ENCODE data around the gene SDHA. TPM values are rescaled to one million over a fixed set of nuclear protein-coding genes. Genes with fewer than 3 reads are reported as not detected.
"Not testable (repeated sequence)": the region's sequence is repeated elsewhere in the genome, so short reads cannot be mapped to it uniquely, and the experiment has no call there.

SDHA gene
- total RNA-seq, 1 experiment from 2014 or later: 75.0 TPM

- Mint-ChIP-seq H3K4me3 (ENCODE audit: unreplicated experiment) (no peak overlapping the region), H3K36me3 (ENCODE audit: insufficient read depth, unreplicated experiment) (no peaks in the 10 kb centered on the region), H3K27me3 (ENCODE audit: insufficient read depth, unreplicated experiment) (peaks cover 11% of the 10 kb centered on the region), H3K4me1 (ENCODE audit: insufficient read depth, unreplicated experiment) (no peaks in the 10 kb centered on the region), H3K9me3 (ENCODE audit: unreplicated experiment) (no peaks in the 10 kb centered on the region), H3K27ac (ENCODE audit: low read depth, unreplicated experiment) (no peak overlapping the region)
- BruUV-seq (replicated peaks): no TSS peak
- intact Hi-C loops (cut with micrococcal nuclease): no loop called here
- no peak for DNase-seq (ENCODE audit: unreplicated experiment)
- ChIA-PET POLR2A (interaction anchor here (0.6 to 1.1 kb wide), 2 partner anchors 8 to 23 kb away, joined by 3 to 5 read pairs; partner anchors contain the start of genes CCDC127 and SDHA), CTCF (interaction anchor here (0.7 to 1.3 kb wide), 2 partner anchors 8 to 50 kb away, joined by 3 read pairs; no protein-coding TSS in a partner anchor)
- no peak for TF ChIP-seq CTCF (IDR thresholded peaks at IDR 0.05; ENCODE audit: unreplicated experiment)
Measured at GRCh38 chr5:194603-195209, 23.4 kb upstream of the SDHA start.

- Mint-ChIP-seq H3K36me3 (ENCODE audit: insufficient read depth, unreplicated experiment) (no peaks in the 10 kb centered on the region), H3K27ac (ENCODE audit: low read depth, unreplicated experiment) (no peak overlapping the region), H3K9me3 (ENCODE audit: unreplicated experiment) (no peaks in the 10 kb centered on the region), H3K4me1 (ENCODE audit: insufficient read depth, unreplicated experiment) (no peaks in the 10 kb centered on the region), H3K27me3 (ENCODE audit: insufficient read depth, unreplicated experiment) (peaks cover 2% of the 10 kb centered on the region), H3K4me3 (ENCODE audit: unreplicated experiment) (no peak overlapping the region)
- BruUV-seq (replicated peaks): no TSS peak
- no peak for DNase-seq (ENCODE audit: unreplicated experiment)
- ChIA-PET CTCF (interaction anchor here (0.7 kb wide), 1 partner anchor 51 kb away, joined by 3 read pairs; no protein-coding TSS in a partner anchor), POLR2A (interaction anchor here (1.1 kb wide), 1 partner anchor 22 kb away, joined by 5 read pairs; the partner anchor contains the start of genes CCDC127 and SDHA)
- intact Hi-C loops (cut with micrococcal nuclease): no loop called here
- TF ChIP-seq CTCF (IDR thresholded peaks at IDR 0.05; ENCODE audit: unreplicated experiment): no peak
Measured at GRCh38 chr5:195401-196160, 22.5 kb upstream of the SDHA start.

GRCh38 chr5:196350-196749 is 21.8 kb upstream of the SDHA start:
- ChIA-PET CTCF (no interaction called here), POLR2A (no interaction called here)
- no TSS peak for BruUV-seq (replicated peaks)
- no peak for DNase-seq (ENCODE audit: unreplicated experiment)
- intact Hi-C loops (cut with micrococcal nuclease): no loop called here
- TF ChIP-seq CTCF (IDR thresholded peaks at IDR 0.05; ENCODE audit: unreplicated experiment): no peak
- no peaks in the 10 kb centered on the region for H3K9me3 Mint-ChIP-seq (ENCODE audit: unreplicated experiment)
- no peak overlapping the region for H3K4me3 Mint-ChIP-seq (ENCODE audit: unreplicated experiment)
- H3K27ac Mint-ChIP-seq (ENCODE audit: low read depth, unreplicated experiment): no peak overlapping the region
- H3K27me3 Mint-ChIP-seq (ENCODE audit: insufficient read depth, unreplicated experiment): no peaks in the 10 kb centered on the region
- H3K36me3 Mint-ChIP-seq (ENCODE audit: insufficient read depth, unreplicated experiment): no peaks in the 10 kb centered on the region
- H3K4me1 Mint-ChIP-seq (ENCODE audit: insufficient read depth, unreplicated experiment): no peaks in the 10 kb centered on the region

- DNase-seq (ENCODE audit: unreplicated experiment); H3K9me3 Mint-ChIP-seq (ENCODE audit: unreplicated experiment); H3K27ac Mint-ChIP-seq (ENCODE audit: low read depth, unreplicated experiment); H3K4me3 Mint-ChIP-seq (ENCODE audit: unreplicated experiment); BruUV-seq (replicated peaks); intact Hi-C loops (cut with micrococcal nuclease); H3K4me1 Mint-ChIP-seq (ENCODE audit: insufficient read depth, unreplicated experiment); H3K36me3 Mint-ChIP-seq (ENCODE audit: insufficient read depth, unreplicated experiment); POLR2A ChIA-PET; H3K27me3 Mint-ChIP-seq (ENCODE audit: insufficient read depth, unreplicated experiment): not testable (repeated sequence)
- CTCF ChIA-PET: interaction anchor here (0.6 kb wide), 1 partner anchor 13 kb away, joined by 3 read pairs; no protein-coding TSS in a partner anchor
Measured at GRCh38 chr5:197031-197430, 21.1 kb upstream of the SDHA start.

Data from MCF 10A (cell line).